ENCODE data around the gene TFCP2L1.

The TFCP2L1 gene

DNA sequence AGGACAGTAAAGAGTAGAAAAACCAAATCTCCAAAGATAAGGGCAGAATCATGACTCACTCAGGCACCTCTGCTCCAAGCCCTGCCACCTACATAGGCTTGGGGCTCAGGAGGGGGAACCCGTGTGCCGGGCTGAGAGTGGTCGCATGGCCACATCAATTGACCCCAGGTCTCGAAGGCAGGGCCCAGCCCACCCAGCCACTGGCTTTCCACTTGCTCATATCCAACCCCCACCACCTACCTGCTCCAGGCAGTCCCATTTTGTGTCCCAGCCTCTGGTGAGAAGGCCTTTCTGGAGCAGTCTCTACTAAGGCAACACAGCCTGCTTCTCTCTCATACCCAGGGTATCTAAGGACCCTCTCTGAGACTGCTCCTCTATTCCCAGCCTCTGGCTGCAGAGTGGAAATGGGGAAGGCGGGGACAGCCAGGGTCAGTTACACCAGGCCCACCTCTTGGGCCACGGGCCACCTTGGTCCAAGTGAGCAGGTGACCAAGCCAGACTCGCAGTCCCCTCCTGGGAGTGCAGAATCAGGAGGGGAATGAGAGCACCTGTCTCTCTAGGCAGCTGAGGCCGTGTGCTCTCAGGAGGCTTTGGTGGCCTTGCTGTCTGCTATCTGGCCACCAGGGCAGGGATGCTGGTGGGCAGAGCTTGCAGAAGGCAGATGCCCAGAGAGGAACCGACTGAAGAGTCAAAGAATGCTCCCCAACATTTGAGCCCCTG is 20.8 kb downstream of the TFCP2L1 start:
- DNase-seq: no peak

DNA sequence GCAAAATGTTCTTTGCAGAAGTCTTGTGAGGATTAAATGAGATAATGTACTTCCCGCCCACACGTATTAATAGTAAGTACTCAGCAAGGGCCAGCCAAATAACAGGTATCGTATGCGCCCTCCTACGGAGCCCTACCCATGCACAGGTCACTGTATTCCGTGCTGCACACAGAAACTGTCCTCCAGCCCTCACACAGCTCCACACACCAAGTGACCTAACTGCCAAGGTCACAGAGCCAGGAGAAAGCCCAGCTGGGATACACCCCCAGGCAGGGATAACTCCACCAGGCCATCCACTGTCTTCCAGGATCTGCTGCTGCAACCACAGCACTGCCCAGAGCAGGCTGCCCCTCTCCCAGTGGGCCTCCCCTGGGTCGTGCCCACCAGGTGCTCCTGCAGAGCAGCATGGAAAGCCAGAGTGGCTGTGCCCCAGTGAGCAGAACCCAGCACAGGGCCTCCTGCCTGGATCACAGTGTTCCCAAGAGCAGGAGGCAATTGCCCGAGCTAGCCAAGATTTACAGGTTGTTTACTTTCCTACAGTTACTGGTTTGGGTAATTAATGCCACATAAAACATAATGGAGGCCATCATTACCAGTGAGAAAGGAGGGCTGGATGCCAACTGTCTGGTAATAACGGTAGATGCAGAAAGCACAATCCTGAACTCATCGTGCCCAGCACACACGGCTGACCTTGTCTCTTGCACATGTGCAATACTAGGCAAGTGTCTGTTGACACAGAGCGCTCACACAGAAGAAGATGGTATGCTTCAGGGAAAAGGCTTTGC is 24.4 kb downstream of the TFCP2L1 start:
- no peak for DNase-seq

DNA sequence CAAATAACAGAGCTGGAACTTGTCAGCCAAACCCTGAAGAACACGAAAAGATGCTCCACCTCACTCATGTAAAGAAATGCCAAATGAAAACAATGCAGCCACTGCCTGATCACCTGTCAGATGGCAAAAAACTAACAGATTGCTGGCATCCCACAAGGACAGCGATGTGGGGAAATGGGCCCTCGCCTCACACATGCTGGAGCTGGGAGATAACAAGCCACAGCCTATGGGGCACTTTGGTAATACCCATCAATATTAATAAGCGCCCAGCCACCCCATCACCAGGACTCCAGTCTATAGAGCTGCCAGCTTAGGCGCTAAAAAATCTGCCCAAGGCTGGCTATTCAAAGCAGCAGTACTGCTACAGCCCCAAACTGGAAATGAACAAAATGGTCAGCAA is 27.0 kb downstream of the TFCP2L1 start:
- no peak for DNase-seq

DNA sequence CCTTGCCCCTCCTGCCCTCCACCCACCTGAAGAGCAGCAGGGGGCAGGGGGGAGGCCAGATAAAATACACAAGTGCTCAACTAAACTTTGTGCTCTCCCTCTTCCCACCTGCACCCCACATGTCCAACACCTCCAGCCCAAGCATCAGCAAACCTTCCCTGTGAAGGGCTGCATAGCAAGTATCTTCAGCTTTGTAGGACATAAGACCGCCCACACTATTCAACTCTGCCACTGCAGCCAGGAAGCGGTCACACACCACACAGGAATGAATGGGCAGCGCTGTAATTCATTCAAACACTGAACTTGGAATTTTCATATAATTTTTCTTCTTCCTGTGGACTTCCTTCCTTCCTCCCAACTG is 27.5 kb downstream of the TFCP2L1 start:
- DNase-seq: no peak

DNA sequence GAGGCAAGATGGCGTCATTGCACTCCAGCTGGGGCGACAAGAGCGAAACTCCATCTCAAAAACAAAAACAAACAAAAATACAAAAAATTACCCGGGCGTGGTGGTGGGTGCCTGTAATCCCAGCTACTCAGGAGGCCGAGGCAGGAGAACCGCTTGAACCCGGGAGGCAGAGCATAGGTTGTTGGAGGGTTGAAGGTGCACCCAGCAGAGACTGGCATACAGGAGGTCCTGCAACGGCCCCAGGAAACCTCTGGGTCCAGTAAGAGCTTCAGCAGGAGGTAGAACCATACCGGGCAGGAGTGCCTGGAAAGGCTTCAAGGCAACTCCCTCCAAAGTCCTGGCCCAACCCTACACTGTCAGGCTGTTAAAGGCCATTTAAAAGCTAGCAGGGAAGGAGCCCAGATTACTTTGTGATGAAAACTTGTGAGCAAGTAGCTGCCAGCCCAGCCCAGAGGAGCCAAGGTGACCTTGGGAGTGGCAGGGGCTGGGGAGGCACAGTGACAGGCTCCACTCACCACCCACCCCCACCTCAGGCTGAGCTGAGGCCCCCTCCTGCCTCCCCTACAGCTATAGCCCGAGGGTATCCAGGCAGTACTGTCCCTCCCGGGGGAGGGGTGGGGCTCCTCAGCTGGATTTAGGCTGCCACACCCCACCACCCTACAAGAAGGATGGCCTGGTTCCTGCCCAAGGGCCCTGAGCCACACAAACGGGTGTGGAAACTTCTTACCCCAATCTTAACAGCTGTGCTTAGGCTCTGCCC is 28.1 kb downstream of the TFCP2L1 start:
- DNase-seq: no peak

DNA sequence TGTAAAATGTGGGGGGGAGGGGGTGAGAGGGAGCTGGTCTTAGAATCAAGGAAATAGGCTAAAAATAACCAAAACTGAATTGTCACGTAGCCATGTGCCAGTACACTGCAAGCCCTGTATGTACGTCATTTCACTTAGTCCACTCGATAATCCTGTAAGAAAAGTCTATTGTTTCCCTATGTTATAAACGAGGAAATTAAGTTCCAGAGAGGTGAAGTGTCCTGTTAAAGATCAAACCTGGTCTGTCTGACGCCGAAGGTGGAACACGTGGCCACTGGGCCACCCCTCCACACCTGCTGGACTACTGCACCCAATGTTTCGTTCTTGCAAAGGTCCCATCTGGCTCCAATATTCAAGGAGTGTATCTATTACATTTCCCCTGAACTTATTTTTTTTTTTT is 29.6 kb downstream of the TFCP2L1 start:
- DNase-seq: no peak

DNA sequence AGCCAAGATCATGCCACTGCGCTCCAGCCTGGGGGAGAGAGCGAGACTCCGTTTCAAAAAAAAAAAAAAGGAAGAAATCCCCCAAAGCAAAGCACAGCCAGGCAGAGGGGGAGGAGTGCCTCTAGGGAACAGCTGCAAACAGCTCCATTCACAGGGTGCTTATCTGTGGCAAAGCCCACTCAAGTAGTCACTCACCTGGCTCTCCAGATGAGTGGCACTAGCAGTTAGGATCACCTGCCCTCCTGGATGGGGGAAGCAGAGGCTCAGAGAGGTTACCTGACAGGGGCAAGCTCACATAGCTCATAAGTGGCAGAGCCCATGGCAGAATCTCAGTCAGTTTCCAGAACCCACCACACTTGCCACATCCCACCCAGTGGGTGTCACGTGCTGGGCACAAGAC is 30.3 kb downstream of the TFCP2L1 start:
- no peak for DNase-seq

DNA sequence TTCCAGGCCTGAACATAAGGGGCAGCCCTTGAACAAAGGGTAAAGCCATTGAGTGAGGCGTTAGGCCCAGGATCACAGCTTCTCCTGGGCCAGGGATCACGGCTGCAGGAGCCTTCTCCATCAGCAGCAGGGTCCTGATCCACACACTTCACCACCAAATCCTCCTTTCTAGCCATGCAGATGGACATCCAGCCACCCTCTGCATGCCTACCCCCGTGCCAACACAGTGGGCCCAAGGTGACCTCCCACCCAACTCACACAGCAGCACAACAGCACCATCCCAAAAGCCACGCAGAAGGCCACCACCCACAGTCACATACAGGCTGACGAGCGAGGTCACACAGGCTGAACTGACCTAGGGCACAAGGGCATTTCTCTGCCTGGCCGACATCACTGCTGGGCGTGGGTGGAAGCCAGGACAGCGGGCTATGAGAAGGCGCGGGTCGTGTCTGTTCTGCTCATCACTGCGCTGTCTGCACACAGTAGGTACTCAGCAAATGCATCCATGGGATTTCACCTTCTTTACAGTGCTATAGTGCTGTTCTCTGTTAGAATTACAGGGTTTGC is 31.2 kb downstream of the TFCP2L1 start:
- DNase-seq: no peak

DNA sequence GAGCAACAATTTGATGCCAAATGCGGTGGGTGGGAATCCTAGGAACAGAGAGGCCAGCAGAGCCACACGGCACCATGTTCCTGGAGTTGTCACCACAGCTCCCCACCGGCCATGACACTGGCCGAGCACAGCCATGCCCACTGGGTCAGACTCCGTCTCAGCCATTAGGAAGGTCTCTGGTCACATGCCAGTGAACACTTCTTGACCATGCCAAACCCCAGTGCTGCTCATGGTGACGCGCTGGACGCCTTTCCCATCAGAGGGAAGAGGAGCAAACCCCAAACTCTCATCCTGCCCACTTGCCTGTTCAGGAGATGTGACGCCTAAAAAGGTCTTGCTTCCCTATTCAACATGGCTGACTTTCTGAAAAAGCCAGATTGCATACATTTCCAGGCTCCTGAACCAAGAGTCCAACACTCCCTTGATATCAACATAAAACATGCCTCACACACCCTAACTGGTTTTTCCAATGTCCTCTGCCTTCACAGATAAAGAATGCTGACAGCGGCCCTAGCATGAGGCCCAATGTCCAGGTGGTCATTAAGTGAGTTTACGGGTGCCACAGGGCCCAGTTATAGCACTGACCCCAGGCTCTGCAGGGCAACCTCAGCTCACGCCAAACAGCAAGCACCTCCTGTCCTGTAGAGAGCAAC is 31.9 kb downstream of the TFCP2L1 start:
- DNase-seq: no peak

DNA sequence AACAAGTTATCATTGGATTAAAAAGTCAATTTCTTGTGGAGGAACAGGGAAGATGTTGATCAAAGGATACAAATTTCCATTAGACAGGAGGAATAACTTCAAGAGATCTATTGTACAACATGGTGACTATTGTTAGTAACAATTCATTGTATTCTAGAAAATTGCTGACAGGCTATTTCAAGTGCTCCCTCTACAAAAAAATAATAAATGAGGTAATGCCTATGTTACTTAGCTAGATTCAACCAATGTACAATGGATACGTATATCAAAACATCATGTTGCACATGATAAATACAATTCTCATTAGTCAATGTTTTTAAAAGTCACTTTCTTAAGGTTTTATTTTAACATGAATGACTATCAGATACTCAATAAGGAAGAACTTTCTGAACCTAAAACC is 33.5 kb downstream of the TFCP2L1 start:
- DNase-seq: no peak

DNA sequence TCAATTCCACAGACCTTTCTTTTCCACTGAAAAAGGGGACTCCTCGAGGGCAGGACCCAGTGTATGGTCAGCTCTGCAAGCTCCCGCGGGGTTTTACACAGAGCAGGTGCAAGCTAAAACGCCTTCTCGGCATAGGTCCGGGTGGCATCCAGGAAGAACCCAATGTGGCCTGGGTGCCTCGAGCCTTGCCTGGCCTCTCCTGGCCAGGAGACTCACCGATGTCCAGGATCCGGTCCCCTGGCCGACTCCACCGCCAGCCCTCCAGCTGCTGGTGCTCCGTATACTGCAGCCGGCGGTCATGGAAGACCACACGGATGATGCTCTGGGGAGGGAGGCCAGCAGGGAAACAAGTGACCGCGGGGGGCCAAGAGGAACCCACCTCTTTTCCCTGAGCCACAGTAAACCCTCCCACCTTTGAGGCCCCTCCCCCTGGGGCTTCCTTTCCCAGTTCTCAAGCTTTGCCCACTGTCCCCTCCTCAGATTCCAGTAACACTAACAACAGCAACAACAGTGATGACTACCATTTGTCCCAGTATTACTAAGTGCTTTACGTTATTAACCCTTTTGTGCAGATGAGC is 36.1 kb downstream of the TFCP2L1 start:
- no peak for DNase-seq

DNA sequence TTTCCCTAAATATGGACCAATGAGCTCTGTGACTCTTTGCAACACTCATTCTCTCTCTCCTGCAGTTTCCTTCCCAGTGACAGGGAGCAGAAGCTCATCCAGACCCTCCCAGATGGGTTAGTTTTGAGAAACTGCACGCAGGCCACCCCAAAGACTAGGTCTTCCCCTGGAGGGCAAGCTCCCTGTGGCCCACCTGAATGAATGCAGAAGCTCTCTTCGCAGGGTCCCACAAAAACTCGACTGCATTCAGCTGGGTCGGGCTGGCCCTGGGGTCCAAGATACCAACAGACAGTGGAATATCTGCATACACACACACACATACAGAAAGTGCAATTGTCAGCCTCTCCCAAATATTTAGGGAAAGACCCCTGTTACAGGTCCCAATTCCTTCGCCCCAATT is 37.0 kb downstream of the TFCP2L1 start:
- no peak for DNase-seq

DNA sequence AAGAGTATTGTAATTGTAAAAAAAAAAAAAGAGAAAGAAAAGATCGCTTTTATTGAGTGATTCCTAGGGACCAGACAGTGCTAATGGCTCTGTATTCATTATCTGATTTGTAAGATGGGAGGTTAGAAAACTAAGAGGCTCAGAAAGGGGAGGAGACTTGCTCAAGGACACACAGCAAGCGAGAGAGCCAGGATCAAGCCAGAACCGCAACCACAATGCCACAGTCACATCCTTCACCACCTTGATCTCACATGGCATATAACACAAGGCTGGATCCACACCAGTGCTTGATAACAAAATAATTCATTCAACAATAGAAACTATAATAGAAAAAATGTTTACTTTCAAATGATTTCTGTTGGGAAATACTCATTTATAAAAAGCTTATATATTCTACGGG is 37.5 kb downstream of the TFCP2L1 start:
- no peak for DNase-seq

DNA sequence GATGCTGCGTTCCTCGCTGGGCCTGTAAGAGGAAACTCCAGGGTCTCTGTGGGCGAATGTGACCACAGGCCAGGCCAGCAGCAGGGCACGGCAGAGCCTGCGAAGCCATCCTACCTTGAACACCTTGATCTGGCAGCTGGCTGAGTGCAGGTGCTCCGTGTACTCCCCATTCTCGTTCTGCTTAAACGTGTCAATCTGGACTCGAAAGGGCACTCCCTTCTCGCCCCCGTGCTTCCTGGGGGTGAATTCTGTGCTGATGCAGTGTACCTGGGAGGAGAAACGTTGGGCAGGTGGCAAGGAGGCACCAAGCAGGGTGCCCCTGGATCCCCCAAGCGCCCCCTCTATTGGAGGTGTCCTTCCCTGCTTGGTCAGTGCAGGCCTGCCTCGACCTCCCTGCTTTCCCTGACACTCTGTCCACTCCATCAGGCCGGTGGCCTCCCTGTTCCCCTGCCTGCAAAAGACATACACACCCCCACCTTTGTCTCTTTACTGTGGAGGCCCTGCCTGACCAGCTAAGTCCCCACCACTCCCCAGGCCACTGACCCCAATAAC is 38.2 kb downstream of the TFCP2L1 start:
- no peak for DNase-seq

DNA sequence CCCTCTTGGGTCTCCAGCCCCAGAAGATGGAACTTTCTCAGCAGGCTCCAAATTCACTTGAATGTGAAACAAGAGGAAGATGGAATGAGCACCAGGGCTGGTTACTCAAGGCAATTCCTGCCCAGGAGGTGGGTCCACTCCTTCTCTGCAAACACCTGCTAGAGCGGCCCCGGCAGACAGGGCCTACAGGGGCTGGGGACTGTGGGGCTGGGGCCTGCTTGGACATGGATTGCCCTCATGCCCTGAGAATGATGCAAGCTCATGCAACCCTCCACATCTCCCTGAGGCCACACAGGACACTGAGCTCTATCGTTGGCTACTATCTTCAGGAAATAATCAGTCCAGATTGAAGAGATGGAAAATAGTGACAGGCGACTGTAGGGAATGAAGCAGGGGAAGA is 39.1 kb downstream of the TFCP2L1 start:
- no peak for DNase-seq

DNA sequence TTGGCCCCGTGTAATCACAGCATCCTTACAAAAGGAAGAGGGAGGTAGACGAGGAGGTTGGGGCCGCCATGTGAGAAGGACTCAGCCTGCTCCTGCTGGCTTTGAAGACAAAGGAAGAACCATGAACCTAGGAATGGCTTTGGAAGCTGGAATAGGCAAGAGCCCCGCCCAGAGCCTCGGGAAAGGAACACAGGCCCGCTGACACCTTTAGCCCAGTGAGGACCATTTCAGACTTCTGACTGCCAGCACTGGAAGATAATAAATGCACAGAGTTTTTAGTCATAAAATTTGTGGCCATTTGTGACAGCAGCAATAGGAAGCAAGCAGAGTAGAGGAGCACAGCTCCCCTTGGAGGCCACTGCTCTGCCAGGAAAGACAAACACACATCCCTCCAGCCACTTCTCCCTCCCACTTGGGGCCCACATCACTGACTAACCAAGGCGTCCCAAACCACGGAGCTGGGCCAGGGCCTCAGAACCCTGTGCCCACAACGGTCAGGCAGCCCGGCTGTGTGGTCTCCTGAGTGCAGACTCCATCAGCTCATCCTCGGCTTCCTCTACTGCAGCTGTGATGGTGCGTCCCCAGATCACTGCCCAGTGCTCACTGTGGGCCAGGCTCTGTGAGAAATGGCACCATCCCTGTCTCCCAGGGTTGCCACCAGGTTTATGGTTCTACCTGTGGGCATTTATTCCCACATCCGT is 39.7 kb downstream of the TFCP2L1 start:
- DNase-seq: no peak

DNA sequence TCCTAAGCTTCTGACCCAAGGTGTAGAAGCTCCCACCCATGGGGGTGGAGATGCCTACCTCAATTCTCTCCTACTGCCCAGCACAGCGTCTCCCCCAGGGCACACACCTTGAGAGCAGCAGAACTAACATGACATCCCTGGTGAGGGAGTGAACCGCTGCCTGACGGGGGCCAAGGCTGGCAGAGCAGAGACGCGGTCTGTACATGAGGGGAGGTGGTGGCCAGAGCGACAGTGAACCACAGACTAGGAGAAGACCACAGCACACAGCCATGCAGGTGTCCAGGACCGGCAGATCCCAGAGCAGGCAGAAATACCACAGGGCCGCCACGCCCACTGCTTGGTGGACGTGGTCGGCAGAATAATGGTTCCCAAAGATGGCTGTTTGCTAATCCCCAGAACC is 40.4 kb downstream of the TFCP2L1 start:
- no peak for DNase-seq

DNA sequence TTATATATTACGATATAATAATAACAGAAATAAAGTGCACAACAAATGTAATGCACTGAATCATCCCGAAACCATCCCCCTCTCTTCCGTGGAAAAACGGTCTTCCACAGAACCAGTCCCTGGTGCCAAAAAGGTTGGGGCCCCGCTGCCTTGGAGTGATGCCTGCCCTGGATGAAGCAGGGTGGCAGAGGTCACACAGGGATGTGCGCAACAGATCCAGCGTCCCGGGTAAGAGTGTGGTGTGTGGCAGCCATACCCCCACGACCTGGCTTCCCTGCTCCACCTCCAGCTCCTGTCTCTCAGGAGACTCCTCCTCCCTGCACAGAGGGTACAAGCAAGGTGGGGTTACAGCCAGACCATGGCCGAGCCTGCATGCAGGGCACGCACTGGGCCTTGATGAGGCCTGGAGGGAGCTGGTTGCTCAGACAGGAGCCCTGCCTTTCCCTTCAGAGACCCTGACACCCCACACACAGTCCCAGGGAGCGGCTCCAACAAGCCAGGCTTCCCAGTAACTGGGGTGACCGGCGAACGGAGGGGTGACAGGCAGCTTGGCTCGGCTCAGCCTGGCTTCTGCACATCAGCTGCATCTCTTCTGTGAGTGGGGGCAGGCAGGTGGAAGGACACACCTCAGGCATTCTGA is 41.1 kb downstream of the TFCP2L1 start:
- DNase-seq: no peak

DNA sequence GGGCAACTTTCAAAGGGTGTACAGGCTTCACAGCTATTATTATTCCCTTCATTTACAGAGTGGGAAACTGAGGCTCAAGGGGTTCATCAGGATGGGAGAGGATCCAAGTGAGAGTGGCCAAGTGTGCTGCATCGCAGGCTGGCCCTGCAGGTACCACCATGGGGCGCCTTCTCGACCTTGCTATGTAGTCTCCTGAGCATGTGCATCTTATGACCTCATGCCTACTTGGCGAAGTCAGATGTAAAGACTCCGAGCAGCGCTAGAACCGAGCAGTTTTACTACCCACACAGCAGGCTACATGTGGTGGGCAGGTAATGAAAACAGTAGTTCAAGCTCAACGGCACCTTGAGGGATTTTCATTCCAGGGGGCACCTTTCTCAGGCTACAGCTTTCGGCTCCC is 42.0 kb downstream of the TFCP2L1 start:
- DNase-seq: no peak

DNA sequence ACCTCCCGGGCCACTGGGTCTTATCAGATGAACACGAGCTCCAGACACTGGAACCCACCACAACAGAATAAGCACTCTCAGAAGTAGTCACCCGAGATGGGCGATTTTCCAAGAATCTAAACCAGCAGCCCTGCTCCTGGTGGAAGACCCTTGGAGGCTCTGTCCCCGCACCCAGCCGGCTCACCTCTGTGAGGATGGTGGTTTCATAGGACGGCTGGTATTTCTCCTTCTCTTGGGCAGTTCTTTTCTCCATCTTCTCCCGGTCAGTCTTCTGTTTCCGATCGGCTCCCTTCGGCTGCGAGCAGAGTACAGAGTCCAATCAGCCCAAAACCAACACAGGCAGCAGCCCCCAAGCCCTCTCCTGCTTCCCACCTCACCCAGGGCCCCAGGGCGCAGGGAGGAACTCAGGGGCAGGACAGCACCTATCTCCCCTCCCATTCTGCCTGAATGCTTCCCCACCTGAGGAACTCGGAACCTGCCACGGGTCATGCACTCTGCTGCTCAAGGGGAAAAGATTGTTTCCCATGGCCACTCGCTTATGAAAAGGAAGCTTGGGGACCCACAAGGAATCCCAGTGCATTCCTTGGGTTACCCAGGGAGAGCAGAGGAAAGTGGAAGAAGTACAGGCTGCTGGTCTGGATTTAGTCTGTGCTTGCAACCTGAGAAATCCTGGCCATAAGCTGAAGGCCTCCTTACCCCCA is 42.7 kb downstream of the TFCP2L1 start:
- DNase-seq: no peak

DNA sequence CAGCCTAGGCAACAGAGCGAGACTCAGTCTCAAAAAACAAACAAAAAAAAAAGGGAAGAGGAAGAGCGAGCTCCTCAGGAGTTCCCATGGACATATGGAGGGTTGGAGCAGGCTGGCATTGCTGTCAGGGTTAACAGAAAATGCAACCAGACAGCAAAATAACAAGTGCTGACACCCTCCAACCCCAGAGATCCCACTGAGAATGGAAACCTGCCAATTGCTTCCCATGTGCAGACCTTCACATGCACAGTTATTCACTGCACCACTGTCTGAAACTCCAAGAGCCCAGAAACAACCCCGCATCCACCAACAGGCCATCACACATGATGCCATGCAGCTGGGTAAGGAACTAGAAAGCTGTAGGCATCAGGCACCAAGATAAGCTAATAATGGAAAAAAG is 43.5 kb downstream of the TFCP2L1 start:
- DNase-seq: no peak

Data from fibroblast of upper back skin (primary cell).